ENCODE results near the gene DEFB129. TPM values are rescaled to one million over a fixed set of nuclear protein-coding genes. Genes with fewer than 3 reads are reported as not detected.

The DEFB129 gene, protein sequence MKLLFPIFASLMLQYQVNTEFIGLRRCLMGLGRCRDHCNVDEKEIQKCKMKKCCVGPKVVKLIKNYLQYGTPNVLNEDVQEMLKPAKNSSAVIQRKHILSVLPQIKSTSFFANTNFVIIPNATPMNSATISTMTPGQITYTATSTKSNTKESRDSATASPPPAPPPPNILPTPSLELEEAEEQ
- not detected for polyA plus RNA-seq (2013, experiment 1 of 2)
- polyA plus RNA-seq (2013, experiment 2 of 2), result not detected

DNA sequence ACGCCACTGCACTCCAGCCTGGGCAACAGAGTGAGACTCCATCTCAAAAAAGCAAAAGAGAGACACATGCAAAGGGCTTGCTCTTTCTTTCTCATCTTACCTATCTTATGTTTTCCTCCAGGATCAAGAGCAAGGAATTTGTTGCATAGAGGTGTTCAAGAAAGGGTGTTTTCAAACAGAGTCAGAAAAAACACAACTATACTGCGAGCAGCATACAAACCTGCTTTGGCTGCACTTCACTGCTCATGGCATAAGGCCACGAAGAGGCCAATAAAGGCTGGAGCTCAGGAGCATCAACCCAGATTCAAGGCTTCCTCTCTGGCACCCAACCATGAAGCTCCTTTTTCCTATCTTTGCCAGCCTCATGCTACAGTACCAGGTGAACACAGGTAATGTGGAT lies at the start of gene DEFB129:
TSS of gene DEFB129 (plus strand) at position 301 of the 400 bp plus-strand sequence. CDS start at position 332, 31 bp downstream.
- Histone ChIP-seq H3K4me1 (ENCODE audit: control insufficient read depth, low read depth, low read length) (no peaks in the 10 kb centered on the region), H2BK120ac (ENCODE audit: low read depth, low read length) (no peak within 1 kb of the TSS), H2AK5ac (ENCODE audit: low read length) (no peak within 1 kb of the TSS), H3K4me2 (ENCODE audit: low read length) (no peak within 1 kb of the TSS), H3K4ac (ENCODE audit: low read depth, low read length) (no peak within 1 kb of the TSS), H3K79me2 (ENCODE audit: control insufficient read depth, insufficient read depth, low read length) (no peaks in the 10 kb centered on the region), H3K27me3 (ENCODE audit: insufficient read depth, low read length, poor library complexity) (no peaks in the 10 kb centered on the region), H3K27ac (ENCODE audit: low read depth, low read length) (no peak within 1 kb of the TSS), H3K56ac (ENCODE audit: low read length) (no peak within 1 kb of the TSS), H3K79me1 (ENCODE audit: low read length) (no peaks in the 10 kb centered on the region), H2BK15ac (replicated peaks; ENCODE audit: low read depth) (no peak within 1 kb of the TSS), H3K18ac (ENCODE audit: low read length) (no peak within 1 kb of the TSS), H4K8ac (ENCODE audit: low read depth, low read length) (no peak within 1 kb of the TSS), H3K9ac (ENCODE audit: low read length) (no peak within 1 kb of the TSS), H3K36me3 (ENCODE audit: control insufficient read depth, insufficient read depth, low read length) (no peaks in the 10 kb centered on the region), H2BK5ac (ENCODE audit: low read length) (no peak within 1 kb of the TSS), H3K4me3 (ENCODE audit: low read length) (no peak within 1 kb of the TSS), H3K23ac (ENCODE audit: low read length) (no peak within 1 kb of the TSS), H4K5ac (ENCODE audit: low read length) (no peak within 1 kb of the TSS)
- WGBS (ENCODE audit: extremely low coverage, insufficient coverage, low lambda C conversion rate), result no CpG with 5 or more reads among the region's 3 CpGs
- DNase-seq, result no peak

DNA sequence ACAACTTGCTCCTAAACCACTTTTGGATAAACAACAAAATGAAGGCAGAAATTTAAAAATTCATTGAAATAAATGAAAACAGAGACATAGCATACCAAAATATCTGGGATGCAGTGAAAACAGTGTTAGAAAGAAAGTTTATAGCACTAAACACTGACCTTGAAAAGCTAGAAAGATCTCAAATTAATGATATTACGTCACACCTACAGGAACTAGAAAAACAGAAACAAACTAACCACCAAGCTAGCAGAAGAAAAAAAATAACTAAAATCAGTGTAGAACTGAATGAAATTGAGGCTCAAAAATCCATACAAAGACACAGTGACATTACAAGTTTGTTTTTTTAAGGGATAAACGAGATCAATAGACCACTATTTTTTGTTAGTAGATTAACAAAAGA lies 42.8 kb upstream of the DEFB129 start:
- WGBS (ENCODE audit: extremely low coverage, insufficient coverage, low lambda C conversion rate), result no CpG with 5 or more reads among the region's 2 CpGs

DNA sequence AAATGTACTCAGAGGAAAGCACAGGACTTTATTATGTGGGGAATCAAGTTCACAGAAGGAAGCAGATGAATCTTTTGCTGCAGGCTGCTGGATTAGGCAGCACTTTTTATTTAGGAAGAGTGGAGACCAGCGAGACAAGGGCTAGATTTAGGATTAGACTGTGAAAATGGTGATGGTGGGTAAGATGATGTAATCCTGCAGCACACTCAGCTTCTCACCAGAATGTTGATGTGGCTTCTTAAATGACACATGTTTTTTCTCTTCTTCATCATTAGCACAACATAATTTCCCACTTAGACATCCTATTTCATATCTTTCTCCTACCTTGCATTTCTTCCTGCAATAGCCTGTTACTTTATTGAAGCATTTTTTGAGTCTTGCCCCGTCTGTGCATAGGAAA lies 39.3 kb upstream of the DEFB129 start:
- no peak overlapping the region for H4K5ac ChIP-seq (ENCODE audit: low read length)
- no peaks in the 10 kb centered on the region for H3K36me3 ChIP-seq (ENCODE audit: control insufficient read depth, insufficient read depth, low read length)
- WGBS (ENCODE audit: extremely low coverage, insufficient coverage, low lambda C conversion rate), result no CpG with 5 or more reads among the region's 2 CpGs
- H3K4me1 ChIP-seq (ENCODE audit: control insufficient read depth, low read depth, low read length), result no peaks in the 10 kb centered on the region
- no peak overlapping the region for H2AK5ac ChIP-seq (ENCODE audit: low read length)
- DNase-seq, result no peak
- H3K4me2 ChIP-seq (ENCODE audit: low read length), result no peak overlapping the region
- no peaks in the 10 kb centered on the region for H3K79me1 ChIP-seq (ENCODE audit: low read length)
- no peaks in the 10 kb centered on the region for H3K27me3 ChIP-seq (ENCODE audit: insufficient read depth, low read length, poor library complexity)
- no peak overlapping the region for H3K56ac ChIP-seq (ENCODE audit: low read length)
- no peak overlapping the region for H2BK5ac ChIP-seq (ENCODE audit: low read length)
- H3K23ac ChIP-seq (ENCODE audit: low read length), result no peak overlapping the region
- H3K27ac ChIP-seq (ENCODE audit: low read depth, low read length), result no peak overlapping the region
- no peak overlapping the region for H2BK120ac ChIP-seq (ENCODE audit: low read depth, low read length)
- H4K8ac ChIP-seq (ENCODE audit: low read depth, low read length), result no peak overlapping the region
- no peak overlapping the region for H2BK15ac ChIP-seq (replicated peaks; ENCODE audit: low read depth)
- no peak overlapping the region for H3K18ac ChIP-seq (ENCODE audit: low read length)
- H3K9ac ChIP-seq (ENCODE audit: low read length), result no peak overlapping the region
- no peaks in the 10 kb centered on the region for H3K79me2 ChIP-seq (ENCODE audit: control insufficient read depth, insufficient read depth, low read length)
- no peak overlapping the region for H3K4me3 ChIP-seq (ENCODE audit: low read length)
- H3K4ac ChIP-seq (ENCODE audit: low read depth, low read length), result no peak overlapping the region

More for the DNA sequence above, 42.8 kb upstream of the DEFB129 start:
- Histone ChIP-seq H3K27ac (ENCODE audit: low read depth, low read length) (no peak overlapping the region), H4K5ac (ENCODE audit: low read length) (no peak overlapping the region), H2BK15ac (replicated peaks; ENCODE audit: low read depth) (no peak overlapping the region), H4K8ac (ENCODE audit: low read depth, low read length) (no peak overlapping the region), H3K4me1 (ENCODE audit: control insufficient read depth, low read depth, low read length) (no peaks in the 10 kb centered on the region), H2AK5ac (ENCODE audit: low read length) (no peak overlapping the region), H3K23ac (ENCODE audit: low read length) (no peak overlapping the region), H3K79me1 (ENCODE audit: low read length) (no peaks in the 10 kb centered on the region), H3K4me3 (ENCODE audit: low read length) (no peak overlapping the region), H3K27me3 (ENCODE audit: insufficient read depth, low read length, poor library complexity) (no peaks in the 10 kb centered on the region), H3K4ac (ENCODE audit: low read depth, low read length) (no peak overlapping the region), H2BK120ac (ENCODE audit: low read depth, low read length) (no peak overlapping the region), H3K4me2 (ENCODE audit: low read length) (no peak overlapping the region), H3K79me2 (ENCODE audit: control insufficient read depth, insufficient read depth, low read length) (no peaks in the 10 kb centered on the region), H2BK5ac (ENCODE audit: low read length) (no peak overlapping the region), H3K36me3 (ENCODE audit: control insufficient read depth, insufficient read depth, low read length) (no peaks in the 10 kb centered on the region), H3K56ac (ENCODE audit: low read length) (no peak overlapping the region), H3K18ac (ENCODE audit: low read length) (no peak overlapping the region), H3K9ac (ENCODE audit: low read length) (no peak overlapping the region)
- DNase-seq, result no peak

DNA sequence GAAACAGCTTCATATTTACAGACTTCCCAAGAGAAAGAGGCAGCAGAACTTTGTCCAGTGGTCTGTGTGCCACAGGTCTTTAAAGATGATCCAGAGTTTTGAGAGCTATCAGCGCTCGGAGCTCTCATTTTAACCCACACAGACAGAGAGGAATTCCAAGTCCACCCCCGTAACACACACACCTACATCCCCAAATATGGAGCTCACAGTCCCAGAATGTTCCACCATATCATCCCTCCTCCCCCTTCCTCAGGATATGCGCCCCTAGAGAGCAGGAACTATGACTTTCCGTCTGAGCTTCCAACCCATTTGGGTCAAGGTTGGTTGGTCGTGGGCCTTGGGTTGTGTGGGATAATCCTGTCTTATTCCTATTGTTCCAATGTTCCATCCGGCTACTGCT lies 37.4 kb upstream of the DEFB129 start, which contains the start of gene DEFB128:
TSS of gene DEFB128 (minus strand) at position 101 of the 400 bp plus-strand sequence. CDS start at position 13, 88 bp downstream.
- H3K18ac ChIP-seq (ENCODE audit: low read length), result no peak within 1 kb of the TSS
- H4K5ac ChIP-seq (ENCODE audit: low read length), result no peak within 1 kb of the TSS
- no peaks in the 10 kb centered on the region for H3K36me3 ChIP-seq (ENCODE audit: control insufficient read depth, insufficient read depth, low read length)
- H3K4me3 ChIP-seq (ENCODE audit: low read length), result no peak within 1 kb of the TSS
- H2BK15ac ChIP-seq (replicated peaks; ENCODE audit: low read depth), result no peak within 1 kb of the TSS
- no peak within 1 kb of the TSS for H3K56ac ChIP-seq (ENCODE audit: low read length)
- H3K79me2 ChIP-seq (ENCODE audit: control insufficient read depth, insufficient read depth, low read length), result no peaks in the 10 kb centered on the region
- no peaks in the 10 kb centered on the region for H3K4me1 ChIP-seq (ENCODE audit: control insufficient read depth, low read depth, low read length)
- no peak within 1 kb of the TSS for H4K8ac ChIP-seq (ENCODE audit: low read depth, low read length)
- no peak within 1 kb of the TSS for H2AK5ac ChIP-seq (ENCODE audit: low read length)
- no peak within 1 kb of the TSS for H3K23ac ChIP-seq (ENCODE audit: low read length)
- H3K27ac ChIP-seq (ENCODE audit: low read depth, low read length), result no peak within 1 kb of the TSS
- no peak within 1 kb of the TSS for H3K9ac ChIP-seq (ENCODE audit: low read length)
- H2BK5ac ChIP-seq (ENCODE audit: low read length), result no peak within 1 kb of the TSS
- H3K4ac ChIP-seq (ENCODE audit: low read depth, low read length), result no peak within 1 kb of the TSS
- H3K79me1 ChIP-seq (ENCODE audit: low read length), result no peaks in the 10 kb centered on the region
- no peaks in the 10 kb centered on the region for H3K27me3 ChIP-seq (ENCODE audit: insufficient read depth, low read length, poor library complexity)
- WGBS (ENCODE audit: extremely low coverage, insufficient coverage, low lambda C conversion rate), result no CpG with 5 or more reads among the region's 7 CpGs
- no peak within 1 kb of the TSS for H3K4me2 ChIP-seq (ENCODE audit: low read length)
- H2BK120ac ChIP-seq (ENCODE audit: low read depth, low read length), result no peak within 1 kb of the TSS
- DNase-seq, result no peak

DNA sequence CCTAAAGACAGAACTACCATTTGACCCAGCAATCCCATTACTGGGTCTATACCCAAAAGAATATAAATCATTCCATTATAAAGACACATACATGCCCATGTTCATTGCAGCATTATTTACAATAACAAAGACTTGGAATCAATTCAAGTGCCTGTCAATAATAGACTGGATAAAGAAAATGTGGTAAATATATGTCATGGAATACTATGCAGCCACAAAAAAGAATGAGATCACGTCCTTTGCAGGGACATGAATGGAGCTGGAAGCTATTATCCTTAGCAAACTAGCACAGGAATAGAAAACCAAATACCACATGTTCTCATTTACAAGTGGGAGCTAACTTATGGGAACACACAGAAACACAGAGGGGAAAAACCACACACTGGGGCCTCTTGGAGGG lies 28.8 kb upstream of the DEFB129 start:
- Histone ChIP-seq H3K79me2 (ENCODE audit: control insufficient read depth, insufficient read depth, low read length) (no peaks in the 10 kb centered on the region), H3K4me3 (ENCODE audit: low read length) (no peak overlapping the region), H3K9ac (ENCODE audit: low read length) (no peak overlapping the region), H2BK120ac (ENCODE audit: low read depth, low read length) (no peak overlapping the region), H4K8ac (ENCODE audit: low read depth, low read length) (no peak overlapping the region), H3K36me3 (ENCODE audit: control insufficient read depth, insufficient read depth, low read length) (no peaks in the 10 kb centered on the region), H2BK5ac (ENCODE audit: low read length) (no peak overlapping the region), H3K27ac (ENCODE audit: low read depth, low read length) (no peak overlapping the region), H3K56ac (ENCODE audit: low read length) (no peak overlapping the region), H3K4me1 (ENCODE audit: control insufficient read depth, low read depth, low read length) (no peaks in the 10 kb centered on the region), H3K4ac (ENCODE audit: low read depth, low read length) (no peak overlapping the region), H3K27me3 (ENCODE audit: insufficient read depth, low read length, poor library complexity) (no peaks in the 10 kb centered on the region), H3K23ac (ENCODE audit: low read length) (no peak overlapping the region), H3K18ac (ENCODE audit: low read length) (no peak overlapping the region), H4K5ac (ENCODE audit: low read length) (no peak overlapping the region), H2BK15ac (replicated peaks; ENCODE audit: low read depth) (no peak overlapping the region), H2AK5ac (ENCODE audit: low read length) (no peak overlapping the region), H3K4me2 (ENCODE audit: low read length) (no peak overlapping the region), H3K79me1 (ENCODE audit: low read length) (no peaks in the 10 kb centered on the region)
- no CpG with 5 or more reads among the region's 1 CpG for WGBS (ENCODE audit: extremely low coverage, insufficient coverage, low lambda C conversion rate)
- DNase-seq, result no peak

DNA sequence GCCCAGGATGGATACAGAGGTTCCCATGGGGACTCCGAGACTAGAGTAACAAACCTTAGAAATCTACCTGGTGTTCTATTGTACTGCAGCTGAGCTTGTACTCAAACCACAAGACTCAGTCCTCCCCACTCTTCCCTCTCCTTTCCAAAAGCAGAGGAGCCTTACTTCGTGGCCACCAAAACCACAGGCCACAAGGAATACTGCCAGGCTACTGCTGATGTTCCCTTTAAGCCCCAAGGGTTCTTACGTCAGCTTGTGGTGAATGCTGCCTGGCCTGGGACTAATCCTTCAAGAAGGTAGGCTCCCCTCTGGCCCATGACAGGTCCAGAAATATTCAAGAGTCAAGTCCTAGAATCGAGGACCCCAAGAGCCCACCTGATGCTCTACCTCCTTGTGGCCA lies 27.1 kb upstream of the DEFB129 start:
- no peak overlapping the region for H4K5ac ChIP-seq (ENCODE audit: low read length)
- no peak overlapping the region for H2AK5ac ChIP-seq (ENCODE audit: low read length)
- H2BK15ac ChIP-seq (replicated peaks; ENCODE audit: low read depth), result no peak overlapping the region
- no peaks in the 10 kb centered on the region for H3K4me1 ChIP-seq (ENCODE audit: control insufficient read depth, low read depth, low read length)
- no peak overlapping the region for H3K18ac ChIP-seq (ENCODE audit: low read length)
- no peaks in the 10 kb centered on the region for H3K79me1 ChIP-seq (ENCODE audit: low read length)
- H3K79me2 ChIP-seq (ENCODE audit: control insufficient read depth, insufficient read depth, low read length), result no peaks in the 10 kb centered on the region
- no peak overlapping the region for H3K27ac ChIP-seq (ENCODE audit: low read depth, low read length)
- no peak overlapping the region for H3K56ac ChIP-seq (ENCODE audit: low read length)
- no peaks in the 10 kb centered on the region for H3K27me3 ChIP-seq (ENCODE audit: insufficient read depth, low read length, poor library complexity)
- DNase-seq, result no peak
- H3K36me3 ChIP-seq (ENCODE audit: control insufficient read depth, insufficient read depth, low read length), result no peaks in the 10 kb centered on the region
- no peak overlapping the region for H3K9ac ChIP-seq (ENCODE audit: low read length)
- H3K23ac ChIP-seq (ENCODE audit: low read length), result no peak overlapping the region
- no peak overlapping the region for H3K4ac ChIP-seq (ENCODE audit: low read depth, low read length)
- H3K4me3 ChIP-seq (ENCODE audit: low read length), result no peak overlapping the region
- WGBS (ENCODE audit: extremely low coverage, insufficient coverage, low lambda C conversion rate), result no CpG with 5 or more reads among the region's 4 CpGs
- no peak overlapping the region for H4K8ac ChIP-seq (ENCODE audit: low read depth, low read length)
- no peak overlapping the region for H2BK120ac ChIP-seq (ENCODE audit: low read depth, low read length)
- H2BK5ac ChIP-seq (ENCODE audit: low read length), result no peak overlapping the region
- no peak overlapping the region for H3K4me2 ChIP-seq (ENCODE audit: low read length)

Measured in mesendoderm (in vitro differentiated cells).